GM13976 (cell line): Measurements from ENCODE around the gene KLC3.

ENCODE experiments used
- DNase-seq: peaks from one replicate; pipeline ENCODE4 v3.0.0; 2012; ENCODE audit warnings: low spot score
- CTCF ChIP-seq: IDR thresholded peaks from 2 replicates; pipeline ENCODE4 v1.5.1; 2012; ENCODE audit warnings: borderline replicate concordance, mild to moderate bottlenecking; ENCODE audit not compliant: insufficient read depth; ENCODE audit errors: extremely low read depth, missing control alignments, control extremely low read depth
- in situ Hi-C: fragments of 300-500 bp; cut with MboI; formaldehyde crosslinking; loops from one replicate; pipeline ENCODE4 v1.12.0; 2022; ENCODE audit warnings: low sequenced_read_pairs, mixed read lengths, inconsistent platforms; ENCODE audit not compliant: unreplicated experiment

Gene KLC3

DNA sequence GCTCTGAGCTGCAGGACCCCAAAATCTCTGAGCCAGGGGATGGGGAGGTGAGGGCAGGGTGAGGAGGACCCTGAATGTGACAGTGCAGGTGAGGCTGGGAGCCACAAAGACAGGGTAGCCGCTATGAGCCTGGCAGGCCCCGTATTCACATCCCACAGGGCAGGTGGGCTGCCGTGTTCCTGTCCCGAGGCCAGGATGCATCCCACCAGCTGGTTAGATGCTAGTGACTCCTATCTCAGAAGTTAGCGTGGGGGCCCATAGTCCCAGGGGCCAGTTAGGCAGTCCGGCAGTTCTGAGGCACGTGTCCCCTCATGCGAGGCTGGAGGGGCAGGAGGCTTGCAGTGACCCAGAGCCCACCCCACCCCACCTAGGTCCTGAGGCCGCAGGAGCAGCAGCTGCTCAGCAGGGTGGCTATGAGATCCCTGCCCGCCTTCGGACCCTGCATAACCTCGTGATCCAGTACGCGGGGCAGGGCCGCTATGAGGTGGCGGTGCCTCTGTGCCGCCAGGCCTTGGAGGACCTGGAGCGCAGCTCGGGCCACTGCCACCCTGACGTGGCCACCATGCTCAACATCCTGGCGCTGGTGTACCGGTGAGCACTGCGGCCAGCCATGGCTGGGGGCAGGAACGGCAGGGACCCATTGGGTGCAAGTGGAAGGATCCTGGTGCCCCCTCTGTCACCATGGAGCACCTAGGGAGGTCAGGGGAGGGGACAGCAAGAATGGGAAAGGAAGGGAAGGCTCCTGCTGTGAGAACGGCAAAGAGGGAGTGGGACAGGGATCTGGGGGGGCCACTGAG lies 7.2 kb downstream of the KLC3 start:
- TF ChIP-seq CTCF = no peak
- DNase-seq = no peak
- in situ Hi-C loops = no loop called here

GRCh38 chr19:45348367-45349125 lies 8.0 kb downstream of the KLC3 start:
- TF ChIP-seq CTCF = no peak
- DNase-seq = no peak
- in situ Hi-C loops = no loop called here

DNA sequence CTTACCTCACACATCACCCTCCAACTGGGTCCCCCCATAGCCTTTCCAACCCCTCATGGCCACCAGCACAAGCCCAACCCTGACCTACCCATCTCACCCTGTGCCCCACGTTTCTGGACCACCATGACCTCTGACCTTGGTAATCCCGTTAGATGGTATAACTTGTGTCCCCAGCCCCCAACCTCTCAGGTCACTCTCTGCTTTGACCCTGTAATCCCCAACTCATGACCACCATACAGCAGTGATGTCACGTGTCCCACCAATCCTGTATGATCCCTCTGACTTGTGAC lies 8.5 kb downstream of the KLC3 start:
- in situ Hi-C loops = no loop called here
- TF ChIP-seq CTCF = no peak
- DNase-seq = no peak

GRCh38 chr19:45349430-45349941 lies 8.9 kb downstream of the KLC3 start:
- in situ Hi-C loops = no loop called here
- DNase-seq = no peak
- no peak for TF ChIP-seq CTCF

- DNase-seq = no peak
- TF ChIP-seq CTCF = no peak
- in situ Hi-C loops = no loop called here
These were observed 10.0 kb downstream of the KLC3 start for GRCh38 chr19:45350477-45351058.

- no peak for DNase-seq
- no peak for TF ChIP-seq CTCF
- in situ Hi-C loops = no loop called here
These were observed 10.9 kb downstream of the KLC3 start for GRCh38 chr19:45351401-45351952.
